Measurements from ENCODE around the gene CCL2.

DNA sequence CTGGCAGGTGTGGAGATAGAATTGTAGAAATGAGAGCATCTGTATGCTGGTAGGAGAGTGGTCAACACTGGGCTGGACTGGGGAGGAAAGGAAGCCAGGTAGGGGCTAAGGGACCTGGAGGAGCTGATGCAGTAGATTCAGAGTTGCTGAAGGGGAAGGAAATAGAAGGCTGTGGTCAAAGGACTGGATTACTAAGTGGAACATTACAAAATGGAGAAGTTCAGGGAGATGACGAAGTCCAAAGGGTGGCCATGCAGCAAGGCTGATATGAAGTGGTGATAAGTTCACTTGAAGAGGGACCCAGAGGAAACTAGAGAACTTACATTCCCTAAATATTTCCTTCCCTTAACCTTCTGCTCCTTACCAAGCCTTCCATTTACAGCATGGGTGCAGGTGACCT is 8.6 kb upstream of the CCL2 start:
- TF ChIP-seq, protein P1, sequence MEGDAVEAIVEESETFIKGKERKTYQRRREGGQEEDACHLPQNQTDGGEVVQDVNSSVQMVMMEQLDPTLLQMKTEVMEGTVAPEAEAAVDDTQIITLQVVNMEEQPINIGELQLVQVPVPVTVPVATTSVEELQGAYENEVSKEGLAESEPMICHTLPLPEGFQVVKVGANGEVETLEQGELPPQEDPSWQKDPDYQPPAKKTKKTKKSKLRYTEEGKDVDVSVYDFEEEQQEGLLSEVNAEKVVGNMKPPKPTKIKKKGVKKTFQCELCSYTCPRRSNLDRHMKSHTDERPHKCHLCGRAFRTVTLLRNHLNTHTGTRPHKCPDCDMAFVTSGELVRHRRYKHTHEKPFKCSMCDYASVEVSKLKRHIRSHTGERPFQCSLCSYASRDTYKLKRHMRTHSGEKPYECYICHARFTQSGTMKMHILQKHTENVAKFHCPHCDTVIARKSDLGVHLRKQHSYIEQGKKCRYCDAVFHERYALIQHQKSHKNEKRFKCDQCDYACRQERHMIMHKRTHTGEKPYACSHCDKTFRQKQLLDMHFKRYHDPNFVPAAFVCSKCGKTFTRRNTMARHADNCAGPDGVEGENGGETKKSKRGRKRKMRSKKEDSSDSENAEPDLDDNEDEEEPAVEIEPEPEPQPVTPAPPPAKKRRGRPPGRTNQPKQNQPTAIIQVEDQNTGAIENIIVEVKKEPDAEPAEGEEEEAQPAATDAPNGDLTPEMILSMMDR (IDR thresholded peaks at IDR 0.05): no peak
- no peak for TF ChIP-seq EZH2 (IDR thresholded peaks at IDR 0.05; ENCODE audit: borderline replicate concordance, insufficient read depth, low read depth, low read length, poor library complexity, severe bottlenecking)

All from B cell (primary cell).